Measurements from ENCODE around the gene FEZ2. TPM values are rescaled to one million over a fixed set of nuclear protein-coding genes. Genes with fewer than 3 reads are reported as not detected.

Gene FEZ2
- total and polyA plus RNA-seq, 10 of the 15 experiments (the other 5 are each of a cell fraction or from before 2014, with no cell fraction given): 3.0 to 15.4 (median 6.6) TPM

GRCh38 chr2:36530983-36531354, 67.0 kb downstream of the FEZ2 start:
- FAIRE-seq (no peak), DNase-seq (ENCODE audit: low read depth, low spot score) (no peak), ATAC-seq (peak; percentile 35)
- Histone ChIP-seq H3K4me3 (no peak overlapping the region), H3K4me1 (ENCODE audit: control insufficient read depth, insufficient read depth, low read length) (peaks cover 24% of the 10 kb centered on the region), H3K27me3 (replicated peaks in 1 of 2; ENCODE audit: control insufficient read depth in 2 of 2, insufficient read depth in 2 of 2, low read length in 1 of 2) (no peaks in the 10 kb centered on the region), H3K4me2 (ENCODE audit: control insufficient read depth, insufficient read depth) (peak overlapping the region; percentile 57), H3K27ac (ENCODE audit: control insufficient read depth, insufficient read depth) (no peak overlapping the region), H3K9ac (ENCODE audit: control insufficient read depth, insufficient read depth, low read length) (no peak overlapping the region), H3K9me3 (replicated peaks; ENCODE audit: control insufficient read depth, insufficient read depth, low read length) (no peaks in the 10 kb centered on the region), H2AFZ (ENCODE audit: control insufficient read depth, low read depth, low read length) (no peak overlapping the region), H3K79me2 (ENCODE audit: control insufficient read depth, insufficient read depth, low read length) (no peaks in the 10 kb centered on the region), H3K36me3 (ENCODE audit: control insufficient read depth in 2 of 2, insufficient read depth in 2 of 2, low read length in 1 of 2) (no peaks in the 10 kb centered on the region), H4K20me1 (ENCODE audit: control insufficient read depth, insufficient read depth) (no peaks in the 10 kb centered on the region)
- ChIA-PET POLR2A (no interaction called here), SMC1A (ENCODE audit: uncharacterized antibody, unreplicated experiment) (interaction anchor here (1.2 to 2.2 kb wide), 2 partner anchors 26 to 117 kb away, joined by 3 to 4 read pairs; no protein-coding TSS in a partner anchor), CTCF (interaction anchor here (0.6 to 2.1 kb wide), 4 partner anchors 10 to 178 kb away, joined by 3 to 5 read pairs (median 3); no protein-coding TSS in a partner anchor), RAD21 (ENCODE audit: unreplicated experiment) (interaction anchor here (0.7 to 1.5 kb wide), 2 partner anchors 17 to 178 kb away, joined by 3 read pairs; no protein-coding TSS in a partner anchor)
- no TSS peak for BruUV-seq (replicated peaks)
- in situ Hi-C loops (cut with MboI): no loop called here
- intact Hi-C loops (cut with micrococcal nuclease; ENCODE audit: unreplicated experiment): loop anchor here (2.0 kb wide), 1 partner anchor 66 kb away; no protein-coding TSS in a partner anchor
- WGBS (ENCODE audit: insufficient coverage, insufficient replicate concordance, low lambda C conversion rate, missing lambda C conversion rate): 27% methylated on average over 3 of the region's 3 CpGs
- TF ChIP-seq ZSCAN29 (IDR thresholded peaks at IDR 0.05) (no peak), MEF2B (IDR thresholded peaks at IDR 0.05; ENCODE audit: partially characterized antibody, poor library complexity, severe bottlenecking) (no peak), SPI1 (IDR thresholded peaks at IDR 0.05; ENCODE audit: borderline replicate concordance, insufficient read depth, low read depth, low read length) (peak; percentile 31; the same call in 1 of the 2 replicates), GABPA (IDR thresholded peaks at IDR 0.05; ENCODE audit: low read depth) (peak; percentile 45; the same call in 1 of the 2 replicates), WRNIP1 (IDR thresholded peaks at IDR 0.05; ENCODE audit: borderline replicate concordance, low read depth, low read length) (no peak), CEBPB (IDR thresholded peaks at IDR 0.05; ENCODE audit: borderline replicate concordance in 1 of 2, low read depth in 2 of 2, low read length in 2 of 2) (no peak), CHD2 (IDR thresholded peaks at IDR 0.05; ENCODE audit: borderline replicate concordance, low read depth, low read length) (no peak), EZH2 (IDR thresholded peaks at IDR 0.05; ENCODE audit: borderline replicate concordance, control insufficient read depth, low read depth, low read length) (no peak), CREB1 (IDR thresholded peaks at IDR 0.05; ENCODE audit: low read depth) (peak; percentile 70; the same call in 1 of the 2 replicates), IKZF1 (conservative IDR thresholded peaks at IDR 0.05) (no peak), BCL11A (IDR thresholded peaks at IDR 0.05; ENCODE audit: low read depth, low read length) (no peak), ZBTB11 (CRISPR knock-in tag; IDR thresholded peaks at IDR 0.05) (no peak), RBBP5 (conservative IDR thresholded peaks at IDR 0.05) (no peak), MTA3 (IDR thresholded peaks at IDR 0.05; ENCODE audit: borderline replicate concordance, low read length) (no peak), STAT1 (conservative IDR thresholded peaks at IDR 0.05) (no peak), KLF5 (IDR thresholded peaks at IDR 0.05; ENCODE audit: partially characterized antibody) (no peak), NBN (IDR thresholded peaks at IDR 0.05) (no peak), IRF3 (IDR thresholded peaks at IDR 0.05) (no peak), SMAD5 (IDR thresholded peaks at IDR 0.05; ENCODE audit: low read depth) (no peak), PKNOX1 (IDR thresholded peaks at IDR 0.05) (no peak)

Measured in GM12878 (cell line).